HCT116 (cell line): ENCODE results near the gene GPRIN1. TPM values are rescaled to one million over a fixed set of nuclear protein-coding genes. Genes with fewer than 3 reads are reported as not detected.
A peak's percentile ranks its signal among the peaks of the same experiment; 100 is the strongest.

Experiments used
- ATAC-seq: fragments of 200-7000 bp; cut with Tn5 transposase; 2 replicates; pipeline ENCODE4 v1.9.1; 2020; ENCODE audit warnings: mild to moderate bottlenecking, moderate library complexity
- BruUV-seq: library from RNA; stranded (reverse); fragments of 400-500 nt; replicated peaks from 2 replicates; lab custom pipeline; 2021; lab: Mats Ljungman, UMichigan
- CTCF ChIA-PET: fragments of 300-600 bp; sonication (Branson Sonifier 250); formaldehyde crosslinking; loops from one replicate; lab custom pipeline; 2021; ENCODE audit warnings: antibody characterized with exemption; lab: Charles Lee
- POLR2A ChIA-PET: fragments of 300-600, 350-600 bp; sonication (Branson Sonifier 250); formaldehyde crosslinking; loops from one replicate; lab custom pipeline; 2021; ENCODE audit warnings: antibody characterized with exemption; lab: Charles Lee
- RAD21 ChIA-PET, 2 experiments: fragments of 300-600 bp; sonication (Branson Sonifier 250); formaldehyde crosslinking; loops; one replicate each; lab custom pipeline; 2023; ENCODE audit warnings: low total read pairs in 2 of 2; ENCODE audit not compliant: uncharacterized antibody in 2 of 2, unreplicated experiment in 2 of 2, low non-redundant PET in 1 of 2; lab: Charles Lee
- DNase-seq: peaks from one replicate; pipeline ENCODE4 v3.0.0-alpha.2; 2010; ENCODE audit warnings: low read depth, low spot score
- H2AFZ ChIP-seq: fragments of 200-600 bp; shearing (Covaris generic), sonication (generic); 2 replicates; pipeline ENCODE4 v1.6.1; 2017; ENCODE audit warnings: low read depth, mixed run types, mixed read lengths, antibody characterized with exemption, low read length; ENCODE audit not compliant: poor library complexity, severe bottlenecking
- H3K27ac ChIP-seq: 2 replicates; pipeline ENCODE4 v1.5.1; 2012; ENCODE audit warnings: low read depth, low read length
- H3K27me3 ChIP-seq: fragments of 200-600 bp; sonication (generic); 2 replicates; pipeline ENCODE4 v1.6.1; 2016; ENCODE audit warnings: mixed run types, low read length, mixed read lengths; ENCODE audit not compliant: insufficient read depth
- H3K36me3 ChIP-seq, 2 experiments: fragments of 200-500 bp in 1 of 2; fragments of 200-600 bp in 1 of 2; sonication (Bioruptor generic) in 1 of 2; sonication (generic) in 1 of 2; 2 replicates each; pipeline versions ENCODE4 v1.5.1 to v1.6.1; 2014 to 2016; ENCODE audit warnings: low read length in 2 of 2, inconsistent platforms in 1 of 2, mixed read lengths in 1 of 2, mixed run types in 1 of 2; ENCODE audit not compliant: insufficient read depth in 2 of 2, control insufficient read depth in 1 of 2
- H3K4me1 ChIP-seq, 2 experiments: fragments of 200-600 bp in 1 of 2; sonication (generic) in 1 of 2; 2 replicates each; pipeline versions ENCODE4 v1.5.1 to v1.6.1; 2012 to 2017; ENCODE audit warnings: low read length in 2 of 2, inconsistent platforms in 1 of 2, mild to moderate bottlenecking in 1 of 2, mixed read lengths in 1 of 2, mixed run types in 1 of 2, moderate library complexity in 1 of 2; ENCODE audit not compliant: insufficient read depth in 2 of 2, control insufficient read depth in 1 of 2
- H3K4me2 ChIP-seq: fragments of 200-600 bp; sonication (generic); 2 replicates; pipeline ENCODE4 v1.6.1; 2017; ENCODE audit warnings: mixed run types, low read length, mixed read lengths
- H3K4me3 ChIP-seq, 2 experiments: fragments of 200-600 bp in 1 of 2; sonication (generic) in 1 of 2; replicated peaks in 1 of 2; 2 replicates each; pipeline ENCODE4 v1.5.1; 2011 to 2016; ENCODE audit warnings: low read length in 2 of 2, control low read depth in 1 of 2, low read depth in 1 of 2, mild to moderate bottlenecking in 1 of 2, mixed read lengths in 1 of 2, mixed run types in 1 of 2
- H3K79me2 ChIP-seq: fragments of 200-600 bp; sonication (generic); 2 replicates; pipeline ENCODE4 v1.6.1; 2017; ENCODE audit warnings: mild to moderate bottlenecking, mixed run types, low read length, moderate library complexity, mixed read lengths; ENCODE audit not compliant: insufficient read depth
- H3K9ac ChIP-seq: fragments of 200-600 bp; sonication (generic); 2 replicates; pipeline ENCODE4 v1.6.1; 2016; ENCODE audit warnings: low read length, mixed read lengths
- H3K9me2 ChIP-seq: fragments of 200-600 bp; sonication (generic), shearing (Covaris generic); 2 replicates; pipeline ENCODE4 v1.6.1; 2017; ENCODE audit warnings: mixed run types, mild to moderate bottlenecking, moderate library complexity; ENCODE audit not compliant: insufficient read depth
- H3K9me3 ChIP-seq, 2 experiments: fragments of 200-500 bp in 1 of 2; fragments of 200-600 bp in 1 of 2; sonication (Bioruptor generic) in 1 of 2; sonication (generic) in 1 of 2; 2 replicates each; pipeline ENCODE4 v1.6.1; 2014 to 2017; ENCODE audit warnings: low read length in 2 of 2, mixed read lengths in 2 of 2, inconsistent platforms in 1 of 2, low read depth in 1 of 2, mild to moderate bottlenecking in 1 of 2, mixed run types in 1 of 2, moderate library complexity in 1 of 2; ENCODE audit not compliant: control insufficient read depth in 1 of 2, insufficient read depth in 1 of 2
- H4K20me1 ChIP-seq: fragments of 200-600 bp; sonication (generic), shearing (Covaris generic); 2 replicates; pipeline ENCODE4 v1.6.1; 2017; ENCODE audit warnings: mixed run types, mild to moderate bottlenecking, moderate library complexity; ENCODE audit not compliant: insufficient read depth
- CTCF ChIP-seq, 3 experiments: fragments of 200-600 bp in 1 of 3; sonication (generic) in 1 of 3; IDR thresholded peaks in 2 of 3; conservative IDR thresholded peaks in 1 of 3; 2 replicates each; pipeline ENCODE4 v1.5.1; 2012 to 2017; ENCODE audit warnings: low read depth in 2 of 3, low read length in 2 of 3, antibody characterized with exemption in 1 of 3, borderline replicate concordance in 1 of 3, control low read depth in 1 of 3, mild to moderate bottlenecking in 1 of 3, mixed read lengths in 1 of 3, mixed run types in 1 of 3, moderate library complexity in 1 of 3; ENCODE audit not compliant: insufficient read depth in 1 of 3
- EZH2phosphoT487 ChIP-seq: fragments of 200-600 bp; IDR thresholded peaks from 2 replicates; pipeline ENCODE4 v1.6.1; 2018; ENCODE audit warnings: antibody characterized with exemption, borderline replicate concordance
- SP1 ChIP-seq: IDR thresholded peaks from 2 replicates; pipeline ENCODE4 v1.6.1; 2012; ENCODE audit warnings: low read depth
- TCF7L2 ChIP-seq: IDR thresholded peaks from 2 replicates; pipeline ENCODE4 v1.7.0; 2011; ENCODE audit warnings: borderline replicate concordance, inconsistent platforms; ENCODE audit not compliant: insufficient read depth, insufficient read length; ENCODE audit errors: extremely low read depth
- YY1 ChIP-seq: IDR thresholded peaks from 2 replicates; pipeline ENCODE4 v1.6.1; 2011; ENCODE audit warnings: low read length, low read depth, moderate library complexity, mild to moderate bottlenecking; ENCODE audit not compliant: insufficient replicate concordance; ENCODE audit errors: extremely low read depth
- intact Hi-C: fragments of 100-400 bp; cut with micrococcal nuclease; formaldehyde crosslinking; loops from 2 replicates; pipeline ENCODE4 v1.10.0; 2022
- total RNA-seq: library from RNA; stranded (reverse); gene quantifications from one replicate; pipeline ENCODE4 v1.2.1, GENCODE V29; 2021; ENCODE audit not compliant: unreplicated experiment

The GPRIN1 gene
- total RNA-seq, 1 experiment from 2014 or later = 14.2 TPM

GRCh38 chr5:176626876-176627236 is 16.9 kb upstream of the GPRIN1 start:
- peak overlapping the region; percentile 5; the same call in 1 of the 2 replicates for H3K4me2 ChIP-seq
- H2AFZ ChIP-seq = no peak overlapping the region
- H3K27me3 ChIP-seq = no peaks in the 10 kb centered on the region
- no peaks in the 10 kb centered on the region for H3K79me2 ChIP-seq
- ChIA-PET RAD21 (no interaction called here), CTCF (no interaction called here), POLR2A (no interaction called here)
- no peak overlapping the region for H3K27ac ChIP-seq
- H3K4me3 ChIP-seq = no peak overlapping the region
- intact Hi-C loops = no loop called here
- no peaks in the 10 kb centered on the region for H3K36me3 ChIP-seq
- no peaks in the 10 kb centered on the region for H3K9me2 ChIP-seq
- peaks cover 0 to 18% of the 10 kb centered on the region in 2 experiments; a peak in 2 of 4 replicates for H3K4me1 ChIP-seq
- H3K9ac ChIP-seq = no peak overlapping the region
- BruUV-seq = no TSS peak
- TF ChIP-seq CTCF (IDR thresholded peaks at IDR 0.05 in 2 of 3, conservative IDR thresholded peaks at IDR 0.05 in 1 of 3; ENCODE audit: borderline replicate concordance in 1 of 3, insufficient read depth in 1 of 3, low read depth in 2 of 3, low read length in 2 of 3) (no peak), EZH2phosphoT487 (no peak), SP1 (no peak), TCF7L2 (no peak), YY1 (no peak)
- no peaks in the 10 kb centered on the region for H4K20me1 ChIP-seq
- no peaks in the 10 kb centered on the region for H3K9me3 ChIP-seq
- no peak for DNase-seq
- no peak for ATAC-seq
